GM23248 (cell line): ENCODE data around the gene CHRND. TPM values are rescaled to one million over a fixed set of nuclear protein-coding genes. Genes with fewer than 3 reads are reported as not detected.

Experiments used
- DNase-seq: peaks from one replicate; pipeline ENCODE4 v3.0.0-alpha.2; 2015
- H2AFZ ChIP-seq: fragments of 200-600 bp; sonication (generic); 2 replicates; pipeline ENCODE4 v1.6.1; 2016; ENCODE audit warnings: antibody characterized with exemption
- H3F3A ChIP-seq: fragments of 200-600 bp; sonication (generic); 2 replicates; pipeline ENCODE4 v1.6.1; 2016; ENCODE audit warnings: mild to moderate bottlenecking, antibody characterized with exemption, mixed run types; ENCODE audit not compliant: insufficient read depth
- H3K27ac ChIP-seq: fragments of 200-600 bp; sonication (generic); 2 replicates; pipeline ENCODE4 v1.5.1; 2016; ENCODE audit warnings: mild to moderate bottlenecking
- H3K27me3 ChIP-seq: fragments of 200-600 bp; sonication (generic); replicated peaks from 2 replicates; pipeline ENCODE4 v1.6.1; 2016; ENCODE audit warnings: mild to moderate bottlenecking; ENCODE audit not compliant: insufficient read depth
- H3K36me3 ChIP-seq: fragments of 200-600 bp; sonication (generic); 2 replicates; pipeline ENCODE4 v1.6.1; 2016; ENCODE audit warnings: low read depth, mild to moderate bottlenecking
- H3K4me1 ChIP-seq: fragments of 200-600 bp; sonication (generic); 2 replicates; pipeline ENCODE4 v1.6.1; 2016; ENCODE audit warnings: mild to moderate bottlenecking; ENCODE audit not compliant: insufficient read depth
- H3K4me2 ChIP-seq: fragments of 200-600 bp; sonication (generic); one replicate; pipeline ENCODE4 v1.6.1; 2016; ENCODE audit warnings: mild to moderate bottlenecking; ENCODE audit not compliant: unreplicated experiment
- H3K4me3 ChIP-seq: fragments of 200-600 bp; sonication (generic); 2 replicates; pipeline ENCODE4 v1.5.1; 2016; ENCODE audit warnings: mild to moderate bottlenecking
- H3K79me2 ChIP-seq: fragments of 200-600 bp; sonication (generic); 2 replicates; pipeline ENCODE4 v1.6.1; 2016; ENCODE audit warnings: mild to moderate bottlenecking; ENCODE audit not compliant: insufficient read depth
- H3K9ac ChIP-seq: fragments of 200-600 bp; sonication (generic); 2 replicates; pipeline ENCODE4 v1.6.1; 2016; ENCODE audit warnings: mild to moderate bottlenecking
- H3K9me2 ChIP-seq: fragments of 200-600 bp; sonication (generic); 2 replicates; pipeline ENCODE4 v1.6.1; 2016; ENCODE audit warnings: mixed run types, mild to moderate bottlenecking, moderate library complexity; ENCODE audit not compliant: insufficient read depth
- H3K9me3 ChIP-seq: fragments of 200-600 bp; sonication (generic); one replicate; pipeline ENCODE4 v1.6.1; 2017; ENCODE audit warnings: low read depth
- H4K20me1 ChIP-seq: fragments of 200-600 bp; sonication (generic); 2 replicates; pipeline ENCODE4 v1.6.0; 2016; ENCODE audit not compliant: insufficient read depth
- EZH2 ChIP-seq: fragments of 200-600 bp; sonication (generic); IDR thresholded peaks from 2 replicates; pipeline ENCODE4 v1.6.1; 2018; ENCODE audit warnings: antibody characterized with exemption, mild to moderate bottlenecking; ENCODE audit not compliant: insufficient read depth, poor library complexity, severe bottlenecking
- EZH2phosphoT487 ChIP-seq: fragments of 200-600 bp; sonication (generic); IDR thresholded peaks from 2 replicates; pipeline ENCODE4 v1.6.1; 2018; ENCODE audit warnings: antibody characterized with exemption, moderate library complexity, mild to moderate bottlenecking, low read depth; ENCODE audit not compliant: insufficient read depth
- WGBS, 2 experiments: methylation state at CpG; one replicate each; pipeline ENCODE4 v1.1.6; 2015 to 2017; ENCODE audit warnings: low lambda C conversion rate in 2 of 2, low coverage in 1 of 2; ENCODE audit errors: missing lambda C conversion rate in 2 of 2; 5-methylcytosine and 5-hydroxymethylcytosine counted together
- in situ Hi-C: fragments of 300-500 bp; cut with MboI; formaldehyde crosslinking; loops from 2 replicates; pipeline ENCODE4 v1.15.0; 2020
- polyA plus RNA-seq: library from polyadenylated mRNA; unstranded; fragments of >200 nt; fragmentation: Nextera tagmentation; extraction: Ambion mirVana; gene quantifications from 2 replicates; pipeline ENCODE4 v1.2.1, GENCODE V29; 2016
- total RNA-seq: library from RNA; depleted of rRNA; stranded (reverse); fragments of >200 nt; shearing (Covaris generic); gene quantifications from 2 replicates; pipeline ENCODE4 v1.2.3, GENCODE V29; 2014

Gene CHRND
- total and polyA plus RNA-seq, 2 experiments from 2014 or later = not detected

GRCh38 chr2:232479341-232480200, 46.4 kb upstream of the CHRND start:
- in situ Hi-C loops = no loop called here
- H3K9me3 ChIP-seq = no peaks in the 10 kb centered on the region
- 40 to 41% methylated on average over 20 to 21 of the region's 21 CpGs for WGBS, 2 experiments

DNA sequence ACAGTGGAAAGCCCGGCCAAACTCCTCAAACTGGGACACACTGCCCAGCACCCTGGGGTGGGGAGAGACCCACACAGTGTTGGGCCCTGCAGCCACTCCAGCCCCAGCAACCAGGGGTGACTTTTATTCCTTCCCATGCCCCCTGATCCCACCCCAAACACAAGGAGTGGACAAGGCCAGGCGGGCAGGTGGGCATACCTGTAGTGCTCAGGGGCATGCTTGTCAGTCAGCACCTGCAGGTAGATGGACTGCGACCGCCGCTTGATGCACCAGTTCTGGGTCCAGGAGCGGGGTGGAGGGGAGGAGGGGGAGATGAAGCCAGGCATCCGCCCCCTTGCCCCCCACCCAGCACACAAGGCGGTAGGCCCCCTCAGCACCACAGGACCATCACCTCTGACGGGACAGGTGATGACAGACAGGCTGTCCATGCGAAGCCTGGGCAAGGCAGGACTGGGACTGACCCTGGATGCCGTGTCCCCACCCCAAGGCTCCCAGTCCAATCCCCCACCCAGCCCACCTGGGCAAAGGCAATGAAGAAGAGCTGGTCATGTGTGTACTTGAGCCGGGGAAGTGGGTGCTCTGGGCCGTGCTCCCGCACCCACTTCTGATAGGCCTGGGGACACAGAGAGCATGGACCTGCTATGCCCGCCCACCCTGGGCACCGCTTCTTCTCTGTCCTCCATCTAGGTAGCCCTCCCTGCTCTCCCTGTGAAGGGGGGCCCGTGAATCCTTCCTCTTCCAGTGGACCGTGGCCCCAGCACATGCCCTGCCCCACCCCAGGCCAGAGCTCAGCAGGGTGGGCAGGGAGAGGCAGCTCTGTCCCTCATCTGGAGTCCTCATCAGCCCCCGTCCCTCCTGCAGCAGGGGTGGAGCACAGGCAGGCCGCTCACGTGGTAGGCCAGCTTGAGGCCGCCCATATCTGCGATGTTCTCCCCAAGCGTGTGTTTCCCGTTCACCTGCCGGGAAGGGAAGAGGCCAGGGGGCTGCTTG, 45.5 kb upstream of the CHRND start:
- DNase-seq = no peak
- no peaks in the 10 kb centered on the region for H3K9me2 ChIP-seq
- 45 to 50% methylated on average over 19 to 26 of the region's 26 CpGs for WGBS, 2 experiments

More at GRCh38 chr2:232479341-232480200, 46.4 kb upstream of the CHRND start:
- Histone ChIP-seq H3K4me3 (no peak overlapping the region), H2AFZ (no peak overlapping the region), H3K27ac (no peak overlapping the region), H3K4me2 (no peak overlapping the region), H3K9me2 (no peaks in the 10 kb centered on the region), H3K27me3 (peaks cover 9% of the 10 kb centered on the region), H3K36me3 (no peaks in the 10 kb centered on the region), H3K79me2 (no peaks in the 10 kb centered on the region), H3F3A (no peaks in the 10 kb centered on the region), H4K20me1 (no peaks in the 10 kb centered on the region), H3K4me1 (no peaks in the 10 kb centered on the region), H3K9ac (no peak overlapping the region)
- no peak for DNase-seq
- TF ChIP-seq EZH2phosphoT487 (no peak), EZH2 (no peak)

DNA sequence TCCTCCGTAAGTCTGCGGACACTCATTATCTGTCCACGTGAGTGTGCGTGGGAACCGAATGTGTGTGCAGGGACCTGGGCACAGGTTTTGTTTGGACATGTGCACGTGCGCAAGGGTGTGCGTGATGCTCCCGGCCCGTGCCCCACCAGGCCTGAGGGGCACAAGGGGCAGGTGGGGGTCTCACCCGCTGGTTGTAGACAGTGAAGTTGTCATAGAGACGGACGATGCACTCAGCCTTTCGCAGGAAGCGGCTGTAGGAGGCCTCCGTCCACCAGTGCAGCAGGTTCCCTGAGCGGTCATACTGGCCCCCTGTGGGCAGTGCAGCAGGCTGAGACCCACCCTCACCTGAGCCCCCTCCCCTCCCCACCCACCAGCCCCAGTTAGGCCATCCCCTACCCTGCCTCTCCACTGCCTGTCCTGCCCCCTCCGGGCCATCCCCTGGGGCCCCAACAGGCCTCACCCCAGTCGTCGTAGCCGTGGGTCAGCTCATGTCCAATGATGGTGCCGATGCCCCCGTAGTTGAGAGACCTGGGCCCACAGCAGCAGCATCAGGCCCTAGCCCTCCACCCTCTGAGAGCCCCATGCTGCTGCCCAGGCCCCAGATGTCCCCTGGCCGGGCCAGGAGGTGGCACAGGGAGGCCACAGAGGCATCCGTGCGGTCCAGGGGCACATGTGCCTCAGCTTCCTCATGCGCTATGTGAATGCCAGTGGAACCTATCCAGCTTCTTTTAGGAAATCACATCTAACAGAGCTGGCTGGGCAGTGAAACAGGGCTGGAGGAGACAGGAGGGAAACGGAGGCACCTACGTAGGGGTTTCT, 44.4 kb upstream of the CHRND start:
- TF ChIP-seq EZH2phosphoT487 (no peak), EZH2 (no peak)
- Histone ChIP-seq H3K4me2 (no peak overlapping the region), H4K20me1 (no peaks in the 10 kb centered on the region), H3K9ac (no peak overlapping the region), H3K9me2 (no peaks in the 10 kb centered on the region), H3K27ac (no peak overlapping the region), H3K4me3 (no peak overlapping the region), H3K4me1 (no peaks in the 10 kb centered on the region), H3K27me3 (peaks cover 15% of the 10 kb centered on the region), H2AFZ (no peak overlapping the region), H3F3A (no peaks in the 10 kb centered on the region), H3K79me2 (no peaks in the 10 kb centered on the region), H3K9me3 (no peaks in the 10 kb centered on the region), H3K36me3 (no peaks in the 10 kb centered on the region)
- WGBS, 2 experiments = 69 to 74% methylated on average over 26 of the region's 29 CpGs
- in situ Hi-C loops = no loop called here
- no peak for DNase-seq

More for the DNA sequence above, 45.5 kb upstream of the CHRND start:
- Histone ChIP-seq H3K4me3 (no peak overlapping the region), H3K27me3 (peaks cover 8% of the 10 kb centered on the region), H3F3A (no peaks in the 10 kb centered on the region), H3K36me3 (no peaks in the 10 kb centered on the region), H3K27ac (no peak overlapping the region), H3K9me3 (no peaks in the 10 kb centered on the region), H3K4me2 (no peak overlapping the region), H3K4me1 (no peaks in the 10 kb centered on the region), H3K79me2 (no peaks in the 10 kb centered on the region), H2AFZ (no peak overlapping the region), H3K9ac (no peak overlapping the region), H4K20me1 (no peaks in the 10 kb centered on the region)
- no peak for TF ChIP-seq EZH2
- in situ Hi-C loops = no loop called here
